ENCODE results near the gene GRAMD4. TPM values are rescaled to one million over a fixed set of nuclear protein-coding genes. Genes with fewer than 3 reads are reported as not detected.
"Not testable (repeated sequence)": the region's sequence is repeated elsewhere in the genome, so short reads cannot be mapped to it uniquely, and the experiment has no call there.

GRAMD4 gene
- total RNA-seq, 1 donor from 2014 or later = 90.8 TPM

DNA sequence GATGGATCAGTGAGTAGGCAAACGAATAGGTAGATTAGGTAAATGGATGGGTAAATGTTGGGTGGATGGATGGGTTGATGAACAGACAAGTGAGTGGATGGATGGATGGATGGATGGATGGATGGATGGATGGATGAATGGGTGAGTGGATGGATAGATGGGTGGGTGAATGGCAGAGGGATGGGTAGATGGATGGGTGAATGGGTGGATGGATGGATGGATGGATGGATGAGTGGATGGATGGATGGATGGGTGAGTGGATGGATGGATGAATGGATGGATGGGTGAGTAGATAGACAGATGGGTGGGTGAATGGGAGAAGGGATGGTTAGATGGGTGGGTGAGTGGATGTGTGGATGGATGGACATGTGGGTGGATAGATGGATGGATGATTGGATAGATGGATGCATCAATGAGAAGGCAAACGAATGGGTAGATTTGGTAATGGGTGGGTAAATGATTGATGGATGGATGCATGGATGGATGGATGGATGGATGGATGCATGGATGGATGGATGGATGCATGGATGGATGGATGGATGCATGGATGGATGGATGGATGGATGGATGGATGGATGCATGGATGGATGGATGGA, 28.1 kb downstream of the GRAMD4 start:
- intact Hi-C loops (cut with micrococcal nuclease); H3K4me3 Mint-ChIP-seq (ENCODE audit: low read depth); H3K27me3 Mint-ChIP-seq (ENCODE audit: low read depth); DNase-seq (ENCODE audit: low spot score); H3K9me3 Mint-ChIP-seq; H3K27ac Mint-ChIP-seq: not testable (repeated sequence)
- peaks cover 29% of the 10 kb centered on the region for H3K4me1 Mint-ChIP-seq (ENCODE audit: low read depth)
- H3K36me3 Mint-ChIP-seq (ENCODE audit: low read depth) = peaks cover 23% of the 10 kb centered on the region

DNA sequence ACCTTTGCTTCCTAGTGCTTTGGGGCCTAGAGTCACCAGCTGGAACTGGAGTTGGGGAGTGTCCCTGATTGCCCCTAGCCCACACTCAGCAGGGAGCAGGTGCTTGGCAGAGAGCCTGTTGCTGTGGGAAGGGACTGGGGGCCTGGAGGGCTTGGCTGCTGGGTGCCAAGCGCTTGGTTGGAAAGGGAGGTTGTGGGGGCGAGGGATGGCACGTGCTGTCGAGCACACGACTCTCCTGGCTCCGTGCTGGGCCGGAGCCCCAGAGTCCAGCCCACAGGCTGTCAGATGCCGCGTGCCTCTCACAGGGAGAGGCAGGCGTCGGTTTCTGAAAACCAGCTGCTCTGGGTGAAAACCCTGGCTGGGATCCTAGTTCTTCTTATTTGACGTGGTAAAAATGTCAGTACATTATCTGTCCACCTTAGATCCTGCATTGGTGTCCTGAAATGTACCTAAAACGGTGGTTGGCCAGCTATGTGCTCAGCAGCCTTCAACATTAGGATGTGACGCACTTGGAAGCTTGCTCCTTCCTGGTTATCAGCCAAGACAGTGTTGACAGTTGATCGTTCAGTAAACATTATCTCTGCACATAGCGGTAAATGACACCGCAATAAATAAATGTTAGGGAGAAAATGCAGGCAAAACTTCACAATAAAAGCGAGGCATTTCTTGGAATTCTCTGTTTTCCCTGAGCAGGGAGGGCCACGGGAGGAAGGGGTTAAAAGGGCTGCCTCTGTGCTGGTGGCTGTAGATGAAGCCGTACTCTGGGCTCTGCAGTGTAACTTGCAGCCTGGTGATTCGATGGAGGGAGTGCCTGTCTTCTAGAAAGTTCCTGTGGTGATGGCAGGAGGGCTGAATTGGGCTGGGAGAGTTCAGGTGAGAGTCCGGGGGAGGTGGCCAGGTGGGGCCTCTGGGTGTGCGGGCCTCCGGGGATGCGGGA, 29.2 kb downstream of the GRAMD4 start:
- Mint-ChIP-seq H3K4me3 (ENCODE audit: low read depth) (no peak overlapping the region), H3K36me3 (ENCODE audit: low read depth) (peaks cover 28% of the 10 kb centered on the region), H3K27me3 (ENCODE audit: low read depth) (no peaks in the 10 kb centered on the region), H3K4me1 (ENCODE audit: low read depth) (peaks cover 36% of the 10 kb centered on the region), H3K9me3 (no peaks in the 10 kb centered on the region), H3K27ac (peak overlapping the region; percentile 68)
- intact Hi-C loops (cut with micrococcal nuclease) = loop anchor here (5.0 kb wide), 1 partner anchor 72 kb away; no protein-coding TSS in a partner anchor
- no peak for DNase-seq (ENCODE audit: low spot score)

- Mint-ChIP-seq H3K27me3 (ENCODE audit: low read depth) (no peaks in the 10 kb centered on the region), H3K9me3 (no peaks in the 10 kb centered on the region), H3K27ac (peak overlapping the region; percentile 68), H3K36me3 (ENCODE audit: low read depth) (peaks cover 28% of the 10 kb centered on the region), H3K4me1 (ENCODE audit: low read depth) (peaks cover 38% of the 10 kb centered on the region), H3K4me3 (ENCODE audit: low read depth) (no peak overlapping the region)
- DNase-seq (ENCODE audit: low spot score) = no peak
- intact Hi-C loops (cut with micrococcal nuclease) = loop anchor here (5.0 kb wide), 1 partner anchor 73 kb away; no protein-coding TSS in a partner anchor
These were observed 30.1 kb downstream of the GRAMD4 start for GRCh38 chr22:46650078-46650810.

GRCh38 chr22:46651316-46651715, 31.1 kb downstream of the GRAMD4 start:
- Mint-ChIP-seq H3K4me3 (ENCODE audit: low read depth) (no peak overlapping the region), H3K36me3 (ENCODE audit: low read depth) (peaks cover 28% of the 10 kb centered on the region), H3K27me3 (ENCODE audit: low read depth) (no peaks in the 10 kb centered on the region), H3K9me3 (no peaks in the 10 kb centered on the region), H3K4me1 (ENCODE audit: low read depth) (peaks cover 38% of the 10 kb centered on the region), H3K27ac (peak overlapping the region; percentile 90)
- no peak for DNase-seq (ENCODE audit: low spot score)
- intact Hi-C loops (cut with micrococcal nuclease) = loop anchor here (5.0 kb wide), 1 partner anchor 74 kb away; no protein-coding TSS in a partner anchor

DNA sequence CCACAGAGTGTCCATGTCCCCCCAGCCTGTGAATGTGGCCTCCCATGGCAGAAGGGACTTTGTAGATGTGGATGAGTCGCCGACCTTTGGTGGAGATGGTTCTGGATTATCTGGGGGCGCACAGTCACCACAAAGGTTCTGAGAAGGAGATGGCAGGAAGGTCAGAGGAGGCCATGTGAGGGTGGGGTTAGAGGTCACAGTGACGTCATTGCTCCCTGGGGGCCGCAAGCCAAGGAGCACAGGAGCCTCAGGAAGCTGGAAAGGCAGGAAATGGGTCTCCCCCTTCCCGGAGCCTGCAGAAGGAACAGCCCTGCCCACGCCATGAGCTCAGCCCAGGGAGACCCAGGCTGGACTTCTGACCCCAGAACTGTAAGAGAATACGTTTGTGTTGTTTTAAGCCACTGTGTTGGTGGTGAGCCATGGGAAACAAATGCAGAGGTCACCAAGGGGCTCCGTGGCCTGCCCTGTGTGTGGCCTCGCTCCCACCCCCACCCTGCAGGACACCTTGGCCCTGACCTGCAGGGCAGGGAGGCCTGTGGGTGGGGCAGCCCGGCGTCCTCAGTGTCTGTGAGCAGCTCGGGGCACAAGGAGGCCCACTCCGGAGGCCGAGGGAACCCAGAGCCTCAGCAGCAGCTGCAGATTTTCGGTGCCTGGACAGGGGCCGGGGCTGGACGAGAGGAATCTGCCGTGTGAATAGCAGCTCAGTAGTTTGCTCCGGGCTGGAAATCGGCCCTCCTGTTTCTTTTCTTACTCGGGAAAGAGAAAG, 32.1 kb downstream of the GRAMD4 start:
- peaks cover 35% of the 10 kb centered on the region for H3K4me1 Mint-ChIP-seq (ENCODE audit: low read depth)
- H3K27me3 Mint-ChIP-seq (ENCODE audit: low read depth) = no peaks in the 10 kb centered on the region
- intact Hi-C loops (cut with micrococcal nuclease) = loop anchor here (2.0 to 5.0 kb wide), 3 partner anchors 39 to 87 kb away; partner anchors contain the start of gene CERK
- peak overlapping the region; percentile 90 for H3K27ac Mint-ChIP-seq
- peak overlapping the region; percentile 63 for H3K4me3 Mint-ChIP-seq (ENCODE audit: low read depth)
- peaks cover 21% of the 10 kb centered on the region for H3K36me3 Mint-ChIP-seq (ENCODE audit: low read depth)
- DNase-seq (ENCODE audit: low spot score) = no peak
- no peaks in the 10 kb centered on the region for H3K9me3 Mint-ChIP-seq

GRCh38 chr22:46652847-46653331, 32.7 kb downstream of the GRAMD4 start:
- peak overlapping the region; percentile 24 for H3K4me3 Mint-ChIP-seq (ENCODE audit: low read depth)

GRCh38 chr22:46653596-46653995, 33.4 kb downstream of the GRAMD4 start:
- no peaks in the 10 kb centered on the region for H3K27me3 Mint-ChIP-seq (ENCODE audit: low read depth)
- no peak for DNase-seq (ENCODE audit: low spot score)
- H3K9me3 Mint-ChIP-seq = no peaks in the 10 kb centered on the region
- H3K4me3 Mint-ChIP-seq (ENCODE audit: low read depth) = peak overlapping the region; percentile 60
- peaks cover 35% of the 10 kb centered on the region for H3K4me1 Mint-ChIP-seq (ENCODE audit: low read depth)
- intact Hi-C loops (cut with micrococcal nuclease) = loop anchor here (1.0 to 5.0 kb wide), 5 partner anchors 21 to 85 kb away; partner anchors contain the start of gene CERK
- peaks cover 13% of the 10 kb centered on the region for H3K36me3 Mint-ChIP-seq (ENCODE audit: low read depth)
- peak overlapping the region; percentile 90 for H3K27ac Mint-ChIP-seq

More at GRCh38 chr22:46652847-46653331, 32.7 kb downstream of the GRAMD4 start:
- Mint-ChIP-seq H3K36me3 (ENCODE audit: low read depth) (peaks cover 19% of the 10 kb centered on the region), H3K9me3 (no peaks in the 10 kb centered on the region), H3K4me1 (ENCODE audit: low read depth) (peaks cover 35% of the 10 kb centered on the region), H3K27ac (peak overlapping the region; percentile 90), H3K27me3 (ENCODE audit: low read depth) (no peaks in the 10 kb centered on the region)
- intact Hi-C loops (cut with micrococcal nuclease) = loop anchor here (1.0 to 5.0 kb wide), 5 partner anchors 21 to 86 kb away; partner anchors contain the start of gene CERK
- no peak for DNase-seq (ENCODE audit: low spot score)

GRCh38 chr22:46654426-46654825, 34.2 kb downstream of the GRAMD4 start:
- H3K36me3 Mint-ChIP-seq (ENCODE audit: low read depth) = peaks cover 20% of the 10 kb centered on the region
- intact Hi-C loops (cut with micrococcal nuclease) = loop anchor here (5.0 kb wide), 1 partner anchor 77 kb away; no protein-coding TSS in a partner anchor
- H3K4me3 Mint-ChIP-seq (ENCODE audit: low read depth) = no peak overlapping the region
- H3K27me3 Mint-ChIP-seq (ENCODE audit: low read depth) = no peaks in the 10 kb centered on the region
- peaks cover 35% of the 10 kb centered on the region for H3K4me1 Mint-ChIP-seq (ENCODE audit: low read depth)
- DNase-seq (ENCODE audit: low spot score) = no peak
- H3K9me3 Mint-ChIP-seq = no peaks in the 10 kb centered on the region
- H3K27ac Mint-ChIP-seq = peak overlapping the region; percentile 68

DNA sequence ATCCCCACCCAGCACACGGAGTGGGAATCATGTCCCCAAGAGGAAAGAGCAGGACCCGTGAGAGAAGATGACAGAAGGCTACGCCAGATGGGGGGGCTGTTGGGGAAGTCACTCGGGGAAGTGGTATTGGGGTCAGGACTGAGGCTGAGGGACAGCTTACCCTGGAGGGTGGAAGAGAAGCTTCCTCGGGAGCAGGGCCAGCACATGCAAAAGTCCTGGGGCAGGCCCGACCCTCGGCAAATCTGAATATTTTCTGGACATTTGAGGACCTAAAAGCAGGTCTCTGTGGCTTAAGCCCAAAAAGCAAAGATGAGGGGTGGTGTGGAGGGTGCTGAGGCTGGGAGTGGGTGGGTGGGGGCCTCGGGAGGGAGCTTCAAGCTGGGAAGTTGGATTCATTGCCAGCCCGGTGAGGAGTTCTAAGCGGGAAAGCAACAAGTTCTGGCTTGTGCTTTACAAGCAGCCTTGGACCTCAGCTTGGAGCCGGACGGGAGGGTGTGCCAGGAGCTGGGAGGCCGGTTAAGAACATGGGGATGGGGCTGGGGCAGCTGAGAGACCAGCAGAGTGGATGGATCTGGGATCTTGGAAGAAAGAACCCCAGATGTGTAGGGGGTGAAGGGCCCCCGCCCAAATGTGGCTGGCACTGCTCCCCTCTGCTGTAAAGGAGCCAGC, 34.9 kb downstream of the GRAMD4 start:
- Mint-ChIP-seq H3K4me1 (ENCODE audit: low read depth) (peaks cover 35% of the 10 kb centered on the region), H3K27me3 (ENCODE audit: low read depth) (no peaks in the 10 kb centered on the region), H3K4me3 (ENCODE audit: low read depth) (no peak overlapping the region), H3K27ac (peak overlapping the region; percentile 68), H3K9me3 (no peaks in the 10 kb centered on the region), H3K36me3 (ENCODE audit: low read depth) (peaks cover 21% of the 10 kb centered on the region)
- intact Hi-C loops (cut with micrococcal nuclease) = loop anchor here (5.0 kb wide), 1 partner anchor 78 kb away; no protein-coding TSS in a partner anchor
- no peak for DNase-seq (ENCODE audit: low spot score)

DNA sequence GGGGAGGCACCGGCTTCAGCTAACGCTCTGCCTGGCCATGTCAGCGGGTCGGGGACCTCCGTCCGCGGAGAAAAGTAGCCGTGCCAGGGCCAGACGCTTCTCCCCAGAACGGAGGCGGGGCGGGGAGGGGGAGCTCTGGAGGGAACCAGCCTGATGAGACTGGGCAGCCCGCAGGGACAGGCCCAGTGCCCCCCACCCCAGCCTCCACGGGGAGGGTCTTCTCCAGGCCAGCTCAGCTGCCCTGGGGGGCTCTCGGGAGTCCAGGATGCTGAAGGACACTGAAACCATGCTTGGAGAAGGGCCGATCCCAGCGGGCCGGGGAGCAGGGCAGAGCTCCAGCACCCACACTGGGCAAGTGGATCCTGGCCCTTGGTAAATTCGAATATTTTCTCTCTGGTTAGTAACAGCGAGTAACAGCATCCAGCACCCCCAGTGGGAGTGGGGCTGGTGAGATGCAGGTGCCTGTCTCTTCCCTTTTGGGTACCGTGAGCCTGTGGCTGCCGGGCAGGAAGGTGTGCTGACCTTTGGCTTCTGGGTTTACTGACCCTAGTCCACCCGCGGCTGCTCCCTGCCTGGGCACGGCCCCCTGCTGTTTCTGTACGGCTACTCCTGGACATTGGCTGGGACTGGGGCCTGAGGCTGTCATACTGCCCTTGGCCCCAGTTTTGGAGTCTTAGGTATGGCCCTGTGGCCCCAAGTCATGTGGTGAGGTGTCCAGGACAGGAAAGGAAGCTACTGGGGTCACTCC, 35.8 kb downstream of the GRAMD4 start:
- Mint-ChIP-seq H3K4me1 (ENCODE audit: low read depth) (peaks cover 39% of the 10 kb centered on the region), H3K9me3 (no peaks in the 10 kb centered on the region), H3K36me3 (ENCODE audit: low read depth) (peaks cover 25% of the 10 kb centered on the region), H3K4me3 (ENCODE audit: low read depth) (no peak overlapping the region), H3K27ac (no peak overlapping the region), H3K27me3 (ENCODE audit: low read depth) (no peaks in the 10 kb centered on the region)
- DNase-seq (ENCODE audit: low spot score) = no peak
- intact Hi-C loops (cut with micrococcal nuclease) = no loop called here

Data from activated T-helper 2 cell treated with anti-CD3 and anti-CD28 coated beads, Interferon-gamma antibody, Interleukin-2, Interleukin-4, amounts not matched to agents 10 μg/mL and 5 μg/mL and 100 μg/mL, durations not matched to agents 14 hours and 24 hours and 36 hours (primary cell).